ENCODE data around the gene ERBB3.

GRCh38 chr12:56134897-56135296 is 54.9 kb downstream of the ERBB3 start:
- no peak for TF ChIP-seq CTCF (IDR thresholded peaks at IDR 0.05; ENCODE audit: poor library complexity)
- no peak for TF ChIP-seq EZH2 (IDR thresholded peaks at IDR 0.05; ENCODE audit: borderline replicate concordance)
